ENCODE results near the gene PHAX.

The PHAX gene

DNA sequence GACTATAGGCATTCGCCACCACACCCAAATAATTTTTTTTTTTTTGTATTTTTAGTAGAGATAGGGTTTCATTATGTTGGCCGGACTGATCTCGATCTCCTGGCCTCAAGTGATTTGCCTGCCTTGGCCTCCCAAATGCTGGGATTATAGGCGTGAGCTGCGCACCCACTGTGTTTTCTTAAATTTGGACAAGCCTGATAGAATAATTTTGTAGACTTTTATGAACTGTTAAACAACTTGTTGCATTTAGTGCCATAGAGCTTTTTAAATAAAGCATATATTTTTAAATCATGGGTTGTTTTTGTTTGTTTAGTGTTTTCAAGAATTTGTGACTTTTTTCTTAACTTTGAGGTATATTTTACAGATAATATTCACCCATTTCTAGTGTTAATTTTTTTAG, 4.8 kb downstream of the PHAX start:
- TF ChIP-seq CTCF (IDR thresholded peaks at IDR 0.05; ENCODE audit: low read depth, low read length) = no peak
- TF ChIP-seq EZH2phosphoT487 (IDR thresholded peaks at IDR 0.05; ENCODE audit: low read depth) = no peak
- Histone ChIP-seq H3K27me3 (ENCODE audit: low read depth, low read length) (no peaks in the 10 kb centered on the region), H3K27ac (ENCODE audit: low read length) (no peak overlapping the region), H3K4me3 (ENCODE audit: low read length) (no peak overlapping the region), H2AFZ (ENCODE audit: low read depth, low read length) (no peak overlapping the region), H3K4me2 (ENCODE audit: low read length) (no peak overlapping the region), H3K9ac (ENCODE audit: low read length) (no peak overlapping the region), H3K9me3 (ENCODE audit: insufficient read depth, low read length) (no peaks in the 10 kb centered on the region), H3K79me2 (ENCODE audit: low read length) (peaks cover 93% of the 10 kb centered on the region), H4K20me1 (ENCODE audit: insufficient read depth, low read length) (0 out of 2 replicates have a peak, but pooled peaks cover 3% of the 10 kb centered on the region), H3K36me3 (replicated peaks; ENCODE audit: low read depth, low read length) (peaks cover 14% of the 10 kb centered on the region), H3K4me1 (ENCODE audit: low read length) (peaks cover 4% of the 10 kb centered on the region)

DNA sequence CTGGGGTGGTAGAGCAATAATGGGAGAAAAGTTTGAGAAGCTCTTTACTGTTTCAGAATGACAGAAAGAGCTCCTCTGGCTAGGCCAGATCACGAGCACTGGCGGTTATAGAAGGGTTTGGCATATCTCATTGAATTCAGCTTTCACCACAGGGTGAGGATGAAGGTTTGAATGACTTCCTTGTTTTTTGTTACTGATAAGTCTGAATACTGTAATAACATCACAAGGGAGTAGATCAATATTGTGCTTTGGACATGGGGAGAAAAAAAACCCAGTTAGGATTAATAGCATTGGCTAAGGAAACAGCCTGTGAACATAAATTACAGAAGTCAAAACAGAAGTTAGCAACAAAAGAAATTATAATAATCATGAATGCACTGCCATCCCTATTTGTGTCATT, 9.4 kb downstream of the PHAX start:
- H3K9ac ChIP-seq (ENCODE audit: low read length) = no peak overlapping the region
- no peaks in the 10 kb centered on the region for H3K9me3 ChIP-seq (ENCODE audit: insufficient read depth, low read length)
- peaks cover 87% of the 10 kb centered on the region for H3K79me2 ChIP-seq (ENCODE audit: low read length)
- H4K20me1 ChIP-seq (ENCODE audit: insufficient read depth, low read length) = no peaks in the 10 kb centered on the region
- no peak overlapping the region for H3K4me3 ChIP-seq (ENCODE audit: low read length)
- H3K4me2 ChIP-seq (ENCODE audit: low read length) = no peak overlapping the region
- H3K27me3 ChIP-seq (ENCODE audit: low read depth, low read length) = no peaks in the 10 kb centered on the region
- no peaks in the 10 kb centered on the region for H3K4me1 ChIP-seq (ENCODE audit: low read length)
- H3K27ac ChIP-seq (ENCODE audit: low read length) = no peak overlapping the region
- TF ChIP-seq CTCF (IDR thresholded peaks at IDR 0.05; ENCODE audit: low read depth, low read length) = no peak
- no peak for TF ChIP-seq EZH2phosphoT487 (IDR thresholded peaks at IDR 0.05; ENCODE audit: low read depth)
- no peak overlapping the region for H2AFZ ChIP-seq (ENCODE audit: low read depth, low read length)
- peaks cover 14% of the 10 kb centered on the region for H3K36me3 ChIP-seq (replicated peaks; ENCODE audit: low read depth, low read length)

DNA sequence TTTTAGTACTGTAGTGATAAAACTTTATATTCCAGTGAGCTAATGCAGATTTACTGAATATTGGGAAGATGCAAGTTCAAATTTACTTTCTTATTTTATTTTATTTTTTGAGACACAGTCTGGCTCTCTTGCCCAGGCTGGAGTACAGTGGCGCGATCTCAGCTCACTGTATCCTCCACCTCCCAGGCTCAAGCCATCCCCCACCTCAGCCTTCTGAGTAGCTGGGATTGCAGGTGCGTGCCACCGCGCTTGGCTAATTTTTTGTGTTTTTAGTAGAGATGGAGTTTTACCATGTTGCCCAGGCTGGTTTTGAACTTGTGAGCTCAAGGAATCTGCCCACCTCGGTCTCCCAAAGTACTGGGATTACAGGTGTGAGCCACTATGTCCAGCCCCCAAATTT, 9.9 kb downstream of the PHAX start:
- no peak overlapping the region for H3K9ac ChIP-seq (ENCODE audit: low read length)
- TF ChIP-seq EZH2phosphoT487 (IDR thresholded peaks at IDR 0.05; ENCODE audit: low read depth) (no peak), CTCF (IDR thresholded peaks at IDR 0.05; ENCODE audit: low read depth, low read length) (no peak)
- H3K79me2 ChIP-seq (ENCODE audit: low read length) = peaks cover 87% of the 10 kb centered on the region
- H2AFZ ChIP-seq (ENCODE audit: low read depth, low read length) = no peak overlapping the region
- H3K36me3 ChIP-seq (replicated peaks; ENCODE audit: low read depth, low read length) = peaks cover 13% of the 10 kb centered on the region
- no peak overlapping the region for H3K4me3 ChIP-seq (ENCODE audit: low read length)
- H3K4me2 ChIP-seq (ENCODE audit: low read length) = no peak overlapping the region
- H3K9me3 ChIP-seq (ENCODE audit: insufficient read depth, low read length) = no peaks in the 10 kb centered on the region
- H3K27me3 ChIP-seq (ENCODE audit: low read depth, low read length) = no peaks in the 10 kb centered on the region
- H3K4me1 ChIP-seq (ENCODE audit: low read length) = no peaks in the 10 kb centered on the region
- H4K20me1 ChIP-seq (ENCODE audit: insufficient read depth, low read length) = no peaks in the 10 kb centered on the region
- no peak overlapping the region for H3K27ac ChIP-seq (ENCODE audit: low read length)

DNA sequence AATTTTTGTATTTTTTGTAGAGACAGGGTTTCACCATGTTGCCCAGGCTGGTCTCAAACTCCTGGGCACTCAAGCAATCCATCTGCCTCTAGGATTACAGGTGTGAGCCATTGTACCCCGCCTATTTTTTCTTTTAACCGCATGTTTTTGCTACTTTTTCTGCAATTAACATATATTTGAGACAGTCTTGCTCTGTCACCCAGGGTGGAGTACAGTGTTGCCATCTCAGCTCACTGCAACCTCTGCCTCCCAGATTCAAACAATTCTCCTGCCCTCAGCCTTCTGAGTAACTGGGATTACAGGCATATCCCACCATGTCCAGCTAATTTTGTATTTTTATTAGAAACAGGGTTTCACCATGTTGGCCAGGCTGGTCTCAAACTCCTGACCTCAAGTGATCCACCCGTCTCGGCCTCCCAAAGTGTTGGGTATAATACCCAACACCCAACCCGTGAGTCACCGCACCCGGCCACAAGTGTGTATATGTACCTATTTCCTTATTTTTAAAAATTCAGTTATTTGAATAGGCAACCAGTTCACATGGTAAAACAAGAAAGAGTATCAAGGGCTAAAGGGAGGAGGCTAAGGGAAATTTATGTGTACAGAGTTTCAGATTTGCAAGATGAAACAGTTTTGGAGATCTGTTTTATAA, 13.3 kb downstream of the PHAX start:
- Histone ChIP-seq H3K9ac (ENCODE audit: low read length) (no peak overlapping the region), H3K36me3 (replicated peaks; ENCODE audit: low read depth, low read length) (peaks cover 5% of the 10 kb centered on the region), H3K27ac (ENCODE audit: low read length) (no peak overlapping the region), H3K27me3 (ENCODE audit: low read depth, low read length) (no peaks in the 10 kb centered on the region), H3K4me3 (ENCODE audit: low read length) (no peak overlapping the region), H2AFZ (ENCODE audit: low read depth, low read length) (no peak overlapping the region), H3K79me2 (ENCODE audit: low read length) (peaks cover 64% of the 10 kb centered on the region), H3K4me1 (ENCODE audit: low read length) (no peaks in the 10 kb centered on the region), H4K20me1 (ENCODE audit: insufficient read depth, low read length) (no peaks in the 10 kb centered on the region), H3K4me2 (ENCODE audit: low read length) (no peak overlapping the region), H3K9me3 (ENCODE audit: insufficient read depth, low read length) (no peaks in the 10 kb centered on the region)
- no peak for TF ChIP-seq CTCF (IDR thresholded peaks at IDR 0.05; ENCODE audit: low read depth, low read length)
- no peak for TF ChIP-seq EZH2phosphoT487 (IDR thresholded peaks at IDR 0.05; ENCODE audit: low read depth)
